GM12874 (cell line): ENCODE results near the gene SSBP2.

Experiments used
- CTCF ChIP-seq: IDR thresholded peaks from 2 replicates; pipeline ENCODE4 v1.5.1; 2011; ENCODE audit warnings: low read depth, mild to moderate bottlenecking, control low read depth, low read length, moderate library complexity; ENCODE audit not compliant: insufficient read depth

The SSBP2 gene

GRCh38 chr5:81778642-81779041 is 27.7 kb upstream of the SSBP2 start:
- TF ChIP-seq CTCF: no peak

GRCh38 chr5:81776258-81776657 is 25.4 kb upstream of the SSBP2 start:
- no peak for TF ChIP-seq CTCF

- no peak for TF ChIP-seq CTCF
Measured at GRCh38 chr5:81774374-81774773, 23.5 kb upstream of the SSBP2 start.

- TF ChIP-seq CTCF: no peak
Measured at GRCh38 chr5:81773574-81773973, 22.7 kb upstream of the SSBP2 start.

GRCh38 chr5:81773161-81773560 is 22.3 kb upstream of the SSBP2 start:
- no peak for TF ChIP-seq CTCF

- TF ChIP-seq CTCF: no peak
Measured at GRCh38 chr5:81772488-81772887, 21.6 kb upstream of the SSBP2 start.

GRCh38 chr5:81768935-81769452 is 18.1 kb upstream of the SSBP2 start:
- TF ChIP-seq CTCF: no peak
